Upper lobe of left lung (tissue), 4 donors: Measurements from ENCODE around the gene PTPN11.

ENCODE experiments used
- CTCF ChIP-seq, 6 experiments: fragments of 450-650 bp in 4 of 6; fragments of 200-600 bp in 2 of 6; sonication (generic) in 2 of 6; IDR thresholded peaks; one replicate each; pipeline ENCODE4 v1.5.1; 2016 to 2019; ENCODE audit warnings: antibody characterized with exemption in 6 of 6
- EP300 ChIP-seq, 4 donors: sonication (generic); formaldehyde crosslinking; IDR thresholded peaks; one replicate each; pipeline ENCODE4 v1.5.1; 2017; ENCODE audit warnings: antibody characterized with exemption in 4 of 4, control low read depth in 2 of 4
- POLR2A ChIP-seq, 4 donors: fragments of 450-650 bp; IDR thresholded peaks; one replicate each; pipeline ENCODE4 v1.5.1; 2016 to 2017; ENCODE audit warnings: antibody characterized with exemption in 4 of 4, mild to moderate bottlenecking in 2 of 4

- TF ChIP-seq CTCF (IDR thresholded peaks at IDR 0.05) (no peak), EP300 (IDR thresholded peaks at IDR 0.05) (no peak), POLR2A (IDR thresholded peaks at IDR 0.05) (no peak)
Measured at GRCh38 chr12:112543751-112544150, 125.0 kb downstream of the PTPN11 start.
